ENCODE data around the gene FBXL20. TPM values are rescaled to one million over a fixed set of nuclear protein-coding genes. Genes with fewer than 3 reads are reported as not detected.
"Not testable (repeated sequence)": the region's sequence is repeated elsewhere in the genome, so short reads cannot be mapped to it uniquely, and the experiment has no call there.

The FBXL20 gene
- total RNA-seq, 1 experiment from 2014 or later, result 6.8 TPM

DNA sequence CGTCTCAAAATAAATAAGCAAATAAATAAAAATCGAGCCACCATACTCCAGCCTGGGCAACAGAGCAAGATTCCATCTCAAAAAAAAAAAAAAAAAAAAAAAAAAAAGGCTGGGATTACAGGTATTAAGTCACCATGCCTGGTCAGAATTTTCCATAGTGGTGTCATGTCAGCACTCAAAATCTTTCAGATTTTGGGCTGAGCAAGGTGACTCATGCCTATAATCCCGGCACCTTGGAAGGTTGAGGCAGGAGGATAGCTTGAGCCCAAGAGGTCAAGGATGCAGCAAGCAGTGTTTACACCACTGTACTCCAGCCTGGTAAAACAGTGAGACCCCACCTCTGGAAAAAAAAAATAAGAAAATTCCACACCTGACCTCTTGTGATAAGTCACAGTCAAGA is 52.2 kb downstream of the FBXL20 start:
- Histone ChIP-seq H3K36me3 (ENCODE audit: insufficient read depth, low read length, poor library complexity, severe bottlenecking) (no peaks in the 10 kb centered on the region), H3K4me1 (ENCODE audit: insufficient read depth, low read length, poor library complexity, severe bottlenecking) (no peaks in the 10 kb centered on the region), H3K9me3 (ENCODE audit: low read depth, low read length, poor library complexity, severe bottlenecking) (no peaks in the 10 kb centered on the region), H3K27ac (ENCODE audit: low read depth, low read length, poor library complexity, severe bottlenecking) (no peak overlapping the region), H3K4me3 (ENCODE audit: low read depth, low read length, poor library complexity, severe bottlenecking) (no peak overlapping the region), H3K27me3 (replicated peaks; ENCODE audit: insufficient read depth, low read depth, low read length, poor library complexity) (no peaks in the 10 kb centered on the region)
- no TSS peak for BruUV-seq (replicated peaks)
- CTCF ChIA-PET, result no interaction called here
- DNase-seq (ENCODE audit: low spot score), result no peak
- POLR2A ChIA-PET (ENCODE audit: low non-redundant PET), result no interaction called here
- intact Hi-C loops (cut with micrococcal nuclease; ENCODE audit: unreplicated experiment), result no loop called here
- TF ChIP-seq, protein P1, sequence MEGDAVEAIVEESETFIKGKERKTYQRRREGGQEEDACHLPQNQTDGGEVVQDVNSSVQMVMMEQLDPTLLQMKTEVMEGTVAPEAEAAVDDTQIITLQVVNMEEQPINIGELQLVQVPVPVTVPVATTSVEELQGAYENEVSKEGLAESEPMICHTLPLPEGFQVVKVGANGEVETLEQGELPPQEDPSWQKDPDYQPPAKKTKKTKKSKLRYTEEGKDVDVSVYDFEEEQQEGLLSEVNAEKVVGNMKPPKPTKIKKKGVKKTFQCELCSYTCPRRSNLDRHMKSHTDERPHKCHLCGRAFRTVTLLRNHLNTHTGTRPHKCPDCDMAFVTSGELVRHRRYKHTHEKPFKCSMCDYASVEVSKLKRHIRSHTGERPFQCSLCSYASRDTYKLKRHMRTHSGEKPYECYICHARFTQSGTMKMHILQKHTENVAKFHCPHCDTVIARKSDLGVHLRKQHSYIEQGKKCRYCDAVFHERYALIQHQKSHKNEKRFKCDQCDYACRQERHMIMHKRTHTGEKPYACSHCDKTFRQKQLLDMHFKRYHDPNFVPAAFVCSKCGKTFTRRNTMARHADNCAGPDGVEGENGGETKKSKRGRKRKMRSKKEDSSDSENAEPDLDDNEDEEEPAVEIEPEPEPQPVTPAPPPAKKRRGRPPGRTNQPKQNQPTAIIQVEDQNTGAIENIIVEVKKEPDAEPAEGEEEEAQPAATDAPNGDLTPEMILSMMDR (conservative IDR thresholded peaks at IDR 0.05; ENCODE audit: low read depth, low read length), result no peak
- TF ChIP-seq EZH2 (IDR thresholded peaks at IDR 0.05; ENCODE audit: borderline replicate concordance, low read depth, low read length, poor library complexity, severe bottlenecking), result no peak

DNA sequence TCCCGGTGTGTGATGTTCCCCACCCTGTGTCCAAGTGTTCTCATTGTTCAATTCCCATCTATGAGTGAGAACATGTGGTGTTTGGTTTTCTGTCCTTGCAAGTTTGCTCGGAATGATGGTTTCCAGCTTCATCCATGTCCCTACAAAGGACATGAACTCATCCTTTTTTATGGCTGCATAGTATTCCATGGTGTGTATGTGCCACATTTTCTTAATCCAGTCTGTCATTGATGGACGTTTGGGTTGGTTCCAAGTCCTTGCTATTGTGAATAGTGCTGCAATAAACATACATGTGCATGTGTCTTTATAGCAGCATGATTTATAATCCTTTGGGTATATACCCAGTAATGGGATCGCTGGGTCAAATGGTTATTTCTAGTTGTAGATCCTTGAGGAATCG is 54.6 kb downstream of the FBXL20 start:
- CTCF ChIA-PET; H3K4me1 ChIP-seq (ENCODE audit: insufficient read depth, low read length, poor library complexity, severe bottlenecking); H3K27me3 ChIP-seq (replicated peaks; ENCODE audit: insufficient read depth, low read depth, low read length, poor library complexity); H3K36me3 ChIP-seq (ENCODE audit: insufficient read depth, low read length, poor library complexity, severe bottlenecking); H3K4me3 ChIP-seq (ENCODE audit: low read depth, low read length, poor library complexity, severe bottlenecking); H3K27ac ChIP-seq (ENCODE audit: low read depth, low read length, poor library complexity, severe bottlenecking); DNase-seq (ENCODE audit: low spot score); intact Hi-C loops (cut with micrococcal nuclease; ENCODE audit: unreplicated experiment); BruUV-seq (replicated peaks); H3K9me3 ChIP-seq (ENCODE audit: low read depth, low read length, poor library complexity, severe bottlenecking); POLR2A ChIA-PET (ENCODE audit: low non-redundant PET): not testable (repeated sequence)

DNA sequence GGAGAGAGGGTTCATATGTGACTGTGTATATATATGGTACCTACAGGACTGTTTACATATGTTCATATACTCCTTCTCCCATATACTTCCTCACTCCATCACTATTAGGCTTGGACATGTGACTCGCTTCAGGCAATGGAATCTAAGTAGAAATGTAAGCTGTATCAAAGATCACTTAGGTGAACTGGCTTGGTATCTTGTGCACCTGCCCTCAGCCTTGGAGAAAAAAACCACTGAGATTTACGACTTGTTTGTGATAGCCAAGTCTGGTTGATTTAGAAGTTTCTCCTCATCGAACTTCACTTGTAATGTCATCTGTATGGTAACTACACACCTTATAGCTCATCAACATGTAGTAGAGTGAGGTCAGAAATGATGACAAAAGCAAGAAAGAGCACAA is 59.9 kb downstream of the FBXL20 start:
- CTCF ChIA-PET, result no interaction called here
- BruUV-seq (replicated peaks), result no TSS peak
- TF ChIP-seq, protein P1 (conservative IDR thresholded peaks at IDR 0.05; ENCODE audit: low read depth, low read length), result no peak
- TF ChIP-seq EZH2 (IDR thresholded peaks at IDR 0.05; ENCODE audit: borderline replicate concordance, low read depth, low read length, poor library complexity, severe bottlenecking), result no peak
- no peak overlapping the region for H3K27ac ChIP-seq (ENCODE audit: low read depth, low read length, poor library complexity, severe bottlenecking)
- no peaks in the 10 kb centered on the region for H3K27me3 ChIP-seq (replicated peaks; ENCODE audit: insufficient read depth, low read depth, low read length, poor library complexity)
- no peaks in the 10 kb centered on the region for H3K4me1 ChIP-seq (ENCODE audit: insufficient read depth, low read length, poor library complexity, severe bottlenecking)
- POLR2A ChIA-PET (ENCODE audit: low non-redundant PET), result no interaction called here
- no peaks in the 10 kb centered on the region for H3K9me3 ChIP-seq (ENCODE audit: low read depth, low read length, poor library complexity, severe bottlenecking)
- no peaks in the 10 kb centered on the region for H3K36me3 ChIP-seq (ENCODE audit: insufficient read depth, low read length, poor library complexity, severe bottlenecking)
- intact Hi-C loops (cut with micrococcal nuclease; ENCODE audit: unreplicated experiment), result no loop called here
- no peak for DNase-seq (ENCODE audit: low spot score)
- no peak overlapping the region for H3K4me3 ChIP-seq (ENCODE audit: low read depth, low read length, poor library complexity, severe bottlenecking)

DNA sequence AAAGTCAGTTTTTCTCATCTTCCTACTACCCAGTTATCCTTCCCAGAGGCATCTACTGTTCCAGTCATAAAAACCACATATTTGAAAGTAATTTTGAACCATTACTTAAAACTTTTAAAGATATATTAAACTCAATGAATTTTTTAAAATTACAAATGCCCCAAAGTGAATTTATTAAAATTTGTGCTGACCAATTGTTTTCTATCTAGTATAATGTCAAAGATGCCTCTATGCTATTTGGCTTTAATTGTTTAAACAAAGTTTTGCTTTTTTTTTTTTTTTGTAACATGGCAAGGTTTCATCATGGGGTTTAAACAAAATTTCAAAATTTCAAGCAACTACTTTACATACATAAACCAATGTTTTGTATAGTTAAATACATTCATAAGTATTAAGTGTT is 60.7 kb downstream of the FBXL20 start:
- Histone ChIP-seq H3K4me1 (ENCODE audit: insufficient read depth, low read length, poor library complexity, severe bottlenecking) (no peaks in the 10 kb centered on the region), H3K4me3 (ENCODE audit: low read depth, low read length, poor library complexity, severe bottlenecking) (no peak overlapping the region), H3K27me3 (replicated peaks; ENCODE audit: insufficient read depth, low read depth, low read length, poor library complexity) (no peaks in the 10 kb centered on the region), H3K27ac (ENCODE audit: low read depth, low read length, poor library complexity, severe bottlenecking) (no peak overlapping the region), H3K9me3 (ENCODE audit: low read depth, low read length, poor library complexity, severe bottlenecking) (no peaks in the 10 kb centered on the region), H3K36me3 (ENCODE audit: insufficient read depth, low read length, poor library complexity, severe bottlenecking) (no peaks in the 10 kb centered on the region)
- DNase-seq (ENCODE audit: low spot score), result no peak
- TF ChIP-seq, protein P1 (conservative IDR thresholded peaks at IDR 0.05; ENCODE audit: low read depth, low read length), result no peak
- TF ChIP-seq EZH2 (IDR thresholded peaks at IDR 0.05; ENCODE audit: borderline replicate concordance, low read depth, low read length, poor library complexity, severe bottlenecking), result no peak
- no TSS peak for BruUV-seq (replicated peaks)
- intact Hi-C loops (cut with micrococcal nuclease; ENCODE audit: unreplicated experiment), result no loop called here
- CTCF ChIA-PET, result no interaction called here
- POLR2A ChIA-PET (ENCODE audit: low non-redundant PET), result no interaction called here

Measured in A673 (cell line).